Tibial nerve (tissue), 3 donors: ENCODE measurements around the gene HPS1.

Experiments used
- CTCF ChIP-seq, 5 experiments: fragments of 200-600 bp in 3 of 5; fragments of 450-650 bp in 2 of 5; sonication (generic) in 3 of 5; IDR thresholded peaks; one replicate each; pipeline ENCODE4 v1.5.1; 2016 to 2019; ENCODE audit warnings: antibody characterized with exemption in 5 of 5, mild to moderate bottlenecking in 3 of 5, moderate library complexity in 2 of 5
- POLR2A ChIP-seq, 2 donors: fragments of 450-650 bp; IDR thresholded peaks; one replicate each; pipeline ENCODE4 v1.6.1; 2017; ENCODE audit warnings: antibody characterized with exemption in 2 of 2, mild to moderate bottlenecking in 2 of 2, moderate library complexity in 2 of 2

GRCh38 chr10:98446661-98447221 lies at the start of gene HPS1:
- peak in 2 of 5 experiments; percentile 31 to 40 for TF ChIP-seq CTCF (IDR thresholded peaks at IDR 0.05)
- TF ChIP-seq POLR2A (IDR thresholded peaks at IDR 0.05): peak; percentile 88 to 89
